Measurements from ENCODE around the gene PRRC1. TPM values are rescaled to one million over a fixed set of nuclear protein-coding genes. Genes with fewer than 3 reads are reported as not detected.

The PRRC1 gene
- total and polyA plus RNA-seq, 9 of the 15 experiments (the other 6 are each of a cell fraction or from before 2014, with no cell fraction given) = 23.4 to 68.7 (median 43.9) TPM

- H3K9me3 ChIP-seq (replicated peaks; ENCODE audit: control insufficient read depth, insufficient read depth, low read depth, low read length) = no peaks in the 10 kb centered on the region
- H3K27ac ChIP-seq (ENCODE audit: extremely low read depth, low read depth, low read length) = no peak overlapping the region
- no peak for FAIRE-seq
- H3K4me1 ChIP-seq (replicated peaks in 1 of 2; ENCODE audit: control insufficient read depth in 2 of 2, insufficient read depth in 2 of 2, low read length in 2 of 2) = no peaks in the 10 kb centered on the region
- H3K4me3 ChIP-seq = no peak overlapping the region
- no peaks in the 10 kb centered on the region for H4K20me1 ChIP-seq (replicated peaks; ENCODE audit: control insufficient read depth, insufficient read depth, low read length)
- BruUV-seq (replicated peaks) = no TSS peak
- ChIA-PET POLR2A (interaction anchor here (0.7 kb wide), 1 partner anchor 40 kb away, joined by 3 read pairs; no protein-coding TSS in a partner anchor), CTCF (ENCODE audit: low intra/inter-chr PET ratio) (no interaction called here)
- no peaks in the 10 kb centered on the region for H3K79me2 ChIP-seq (ENCODE audit: control insufficient read depth, insufficient read depth, low read length)
- H3K27me3 ChIP-seq (ENCODE audit: control insufficient read depth in 2 of 2, insufficient read depth in 2 of 2, low read length in 2 of 2) = no peaks in the 10 kb centered on the region; a peak in 2 of 5 replicates
- no peaks in the 10 kb centered on the region for H3K36me3 ChIP-seq (ENCODE audit: control insufficient read depth, insufficient read depth, low read length)
- 0% methylated on average over 9 of the region's 9 CpGs for WGBS (ENCODE audit: insufficient coverage, low coverage, missing lambda C conversion rate)
- no peaks in the 10 kb centered on the region for H3K9me1 ChIP-seq (ENCODE audit: control insufficient read depth, insufficient read depth, low read length)
- no peak overlapping the region for H2AFZ ChIP-seq (ENCODE audit: low read depth, low read length)
- no peak for DNase-seq (ENCODE audit: extremely low read depth in 1 of 4, low spot score in 3 of 4)
- H3K9ac ChIP-seq (ENCODE audit: insufficient read depth in 1 of 2, low read depth in 2 of 2, low read length in 2 of 2) = no peak overlapping the region
- intact Hi-C loops (cut with micrococcal nuclease) = no loop called here
- in situ Hi-C loops (cut with MboI) = no loop called here
- no peak overlapping the region for H3K4me2 ChIP-seq (ENCODE audit: insufficient read depth, low read length)
- TF ChIP-seq ZNF449 (CRISPR knock-in tag; IDR thresholded peaks at IDR 0.05) (no peak), ZBTB17 (CRISPR knock-in tag; IDR thresholded peaks at IDR 0.05) (no peak), ZNF699 (CRISPR knock-in tag; IDR thresholded peaks at IDR 0.05; ENCODE audit: insufficient replicate concordance) (no peak), ZNF280B (CRISPR knock-in tag; IDR thresholded peaks at IDR 0.05) (no peak), ARID3B (CRISPR knock-in tag; IDR thresholded peaks at IDR 0.05; ENCODE audit: borderline replicate concordance) (no peak), ATF1 (CRISPR knock-in tag; IDR thresholded peaks at IDR 0.05) (no peak), ATF1 (tag; IDR thresholded peaks at IDR 0.05) (no peak), BRD4 (IDR thresholded peaks at IDR 0.05) (no peak), ZNF124 (CRISPR knock-in tag; IDR thresholded peaks at IDR 0.05) (no peak), CHCHD3 (CRISPR knock-in tag; IDR thresholded peaks at IDR 0.05) (no peak), ZNF639 (CRISPR knock-in tag; conservative IDR thresholded peaks at IDR 0.05 in 1 of 2, IDR thresholded peaks at IDR 0.05 in 1 of 2) (no peak), ZC3H11A (IDR thresholded peaks at IDR 0.05; ENCODE audit: low read depth, low read length) (no peak)
- ATAC-seq = no peak
These were observed 78.3 kb downstream of the PRRC1 start for GRCh38 chr5:127595484-127596368.

Data from K562 (cell line).